Superior temporal gyrus (tissue), 1 donor: ENCODE data around the gene LSM4.
A peak's percentile ranks its signal among the peaks of the same experiment; 100 is the strongest.
"Not testable (repeated sequence)": the region's sequence is repeated elsewhere in the genome, so short reads cannot be mapped to it uniquely, and the experiment has no call there.

Experiments used
- DNase-seq: peaks from one replicate; pipeline ENCODE4 v3.0.0-alpha.2; 2016; ENCODE audit errors: extremely low spot score

LSM4 gene

GRCh38 chr19:18322759-18323460, at the start of gene LSM4:
Gene LSM4, minus strand, starts transcription at chr19:18323076. Its CDS starts 56 bp downstream, at chr19:18323020.
- peak; percentile 96 for DNase-seq

GRCh38 chr19:18368504-18369222, 45.8 kb upstream of the LSM4 start:
- DNase-seq, result no peak

GRCh38 chr19:18366021-18366435, 43.2 kb upstream of the LSM4 start:
- no peak for DNase-seq

GRCh38 chr19:18364826-18365528, 42.1 kb upstream of the LSM4 start:
- DNase-seq, result no peak

- not testable (repeated sequence) for DNase-seq
Measured at GRCh38 chr19:18364277-18364825, 41.5 kb upstream of the LSM4 start.

GRCh38 chr19:18363787-18364186, 40.9 kb upstream of the LSM4 start:
- no peak for DNase-seq

GRCh38 chr19:18362934-18363542, 40.2 kb upstream of the LSM4 start:
- DNase-seq, result no peak

GRCh38 chr19:18361646-18362045, 38.8 kb upstream of the LSM4 start:
- DNase-seq, result no peak

- DNase-seq, result no peak
Measured at GRCh38 chr19:18357041-18357440, 34.2 kb upstream of the LSM4 start.

GRCh38 chr19:18354743-18355142, 31.9 kb upstream of the LSM4 start:
- DNase-seq, result not testable (repeated sequence)

- DNase-seq, result no peak
Measured at GRCh38 chr19:18353378-18354005, 30.6 kb upstream of the LSM4 start.

GRCh38 chr19:18351544-18351943, 28.7 kb upstream of the LSM4 start:
- DNase-seq, result no peak

- no peak for DNase-seq
Measured at GRCh38 chr19:18350490-18350889, 27.6 kb upstream of the LSM4 start.

GRCh38 chr19:18349524-18350128, 26.8 kb upstream of the LSM4 start:
- peak; percentile 19 for DNase-seq

- DNase-seq, result not testable (repeated sequence)
Measured at GRCh38 chr19:18348818-18349339, 26.0 kb upstream of the LSM4 start.

GRCh38 chr19:18348171-18348570, 25.3 kb upstream of the LSM4 start:
- DNase-seq, result no peak

- DNase-seq, result no peak
Measured at GRCh38 chr19:18346091-18346490, 23.2 kb upstream of the LSM4 start.

- no peak for DNase-seq
Measured at GRCh38 chr19:18345296-18345695, 22.4 kb upstream of the LSM4 start.

GRCh38 chr19:18344582-18344950, 21.7 kb upstream of the LSM4 start:
- no peak for DNase-seq

- DNase-seq, result no peak
Measured at GRCh38 chr19:18342090-18342632, 19.3 kb upstream of the LSM4 start.
